ENCODE results near the gene GALNT18.

The GALNT18 gene

GRCh38 chr11:11332141-11332710 is 289.6 kb downstream of the GALNT18 start:
- Histone ChIP-seq H3K27me3 (no peaks in the 10 kb centered on the region), H3K4me1 (no peaks in the 10 kb centered on the region), H3K4me3 (ENCODE audit: low read depth, low read length) (no peak overlapping the region), H3K36me3 (no peaks in the 10 kb centered on the region), H3K9me3 (no peaks in the 10 kb centered on the region)
- TF ChIP-seq CTCF (IDR thresholded peaks at IDR 0.05; ENCODE audit: low read depth, low read length) = no peak
- no peak for DNase-seq

GRCh38 chr11:11329062-11329806 is 292.6 kb downstream of the GALNT18 start:
- no peak for TF ChIP-seq CTCF (IDR thresholded peaks at IDR 0.05; ENCODE audit: low read depth, low read length)
- H3K36me3 ChIP-seq = no peaks in the 10 kb centered on the region
- H3K27me3 ChIP-seq = no peaks in the 10 kb centered on the region
- DNase-seq = no peak
- H3K4me3 ChIP-seq (ENCODE audit: low read depth, low read length) = no peak overlapping the region
- H3K4me1 ChIP-seq = no peaks in the 10 kb centered on the region
- H3K9me3 ChIP-seq = no peaks in the 10 kb centered on the region

GRCh38 chr11:11324090-11324489 is 297.7 kb downstream of the GALNT18 start:
- Histone ChIP-seq H3K9me3 (no peaks in the 10 kb centered on the region), H3K4me1 (no peaks in the 10 kb centered on the region), H3K36me3 (no peaks in the 10 kb centered on the region), H3K4me3 (ENCODE audit: low read depth, low read length) (no peak overlapping the region), H3K27me3 (no peaks in the 10 kb centered on the region)
- no peak for DNase-seq
- TF ChIP-seq CTCF (IDR thresholded peaks at IDR 0.05; ENCODE audit: low read depth, low read length) = no peak

- no peaks in the 10 kb centered on the region for H3K27me3 ChIP-seq
- H3K4me1 ChIP-seq = no peaks in the 10 kb centered on the region
- no peak for DNase-seq
- H3K9me3 ChIP-seq = no peaks in the 10 kb centered on the region
- H3K4me3 ChIP-seq (ENCODE audit: low read depth, low read length) = no peak overlapping the region
- no peaks in the 10 kb centered on the region for H3K36me3 ChIP-seq
- TF ChIP-seq CTCF (IDR thresholded peaks at IDR 0.05; ENCODE audit: low read depth, low read length) = no peak
These were observed 299.7 kb downstream of the GALNT18 start for GRCh38 chr11:11322101-11322500.

GRCh38 chr11:11320825-11321224 is 301.0 kb downstream of the GALNT18 start:
- no peak for DNase-seq
- Histone ChIP-seq H3K36me3 (no peaks in the 10 kb centered on the region), H3K9me3 (no peaks in the 10 kb centered on the region), H3K4me3 (ENCODE audit: low read depth, low read length) (no peak overlapping the region), H3K4me1 (no peaks in the 10 kb centered on the region), H3K27me3 (no peaks in the 10 kb centered on the region)
- no peak for TF ChIP-seq CTCF (IDR thresholded peaks at IDR 0.05; ENCODE audit: low read depth, low read length)

- no peak for TF ChIP-seq CTCF (IDR thresholded peaks at IDR 0.05; ENCODE audit: low read depth, low read length)
- Histone ChIP-seq H3K4me3 (ENCODE audit: low read depth, low read length) (no peak overlapping the region), H3K4me1 (no peaks in the 10 kb centered on the region), H3K27me3 (no peaks in the 10 kb centered on the region), H3K9me3 (no peaks in the 10 kb centered on the region), H3K36me3 (no peaks in the 10 kb centered on the region)
- DNase-seq = no peak
These were observed 302.8 kb downstream of the GALNT18 start for GRCh38 chr11:11318961-11319360.
